Measurements from ENCODE around the gene ITGA11.

Gene ITGA11

DNA sequence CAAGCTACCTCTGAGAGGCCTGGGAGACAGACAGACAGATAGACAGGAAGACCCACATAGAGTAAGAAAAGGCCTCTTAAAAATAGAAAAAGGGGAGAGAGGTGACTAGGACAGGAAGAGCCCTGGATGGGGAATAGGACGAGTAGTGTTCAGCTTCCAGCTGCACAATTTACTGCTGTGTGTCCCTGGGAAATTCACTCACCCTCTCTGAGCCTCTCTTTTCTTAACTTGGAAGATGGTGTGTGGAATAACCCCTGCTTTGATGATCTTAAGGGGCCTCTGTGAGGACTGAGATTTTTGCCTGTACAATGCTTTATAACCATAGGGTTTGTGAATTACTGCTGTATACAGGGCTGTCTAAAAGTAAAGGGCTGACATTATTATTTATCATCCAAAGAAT lies 116.9 kb downstream of the ITGA11 start:
- H3K4me3 ChIP-seq (ENCODE audit: low read length in 2 of 2) = no peak overlapping the region

DNA sequence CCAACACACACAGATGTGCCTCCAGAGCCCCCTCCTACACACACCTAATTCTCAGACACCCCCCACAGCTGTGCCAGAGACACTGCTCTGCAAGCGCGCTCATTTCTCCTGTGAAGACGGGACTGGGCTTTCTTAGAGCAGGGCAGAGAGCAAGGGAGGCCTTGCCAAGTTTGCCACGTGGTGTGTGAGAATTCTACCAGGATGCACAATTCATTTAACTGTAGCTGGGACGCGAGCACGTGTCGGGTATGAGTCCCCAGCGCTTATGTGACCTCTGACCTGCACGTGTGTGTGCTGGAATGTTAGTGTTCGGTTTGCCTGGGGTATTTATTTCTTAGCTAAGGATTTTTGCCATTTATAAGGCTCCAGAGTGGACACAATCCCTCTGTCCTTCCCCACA lies 117.4 kb downstream of the ITGA11 start:
- H3K27me3 ChIP-seq (ENCODE audit: control insufficient read depth in 1 of 2, insufficient read depth in 2 of 2, low read length in 2 of 2) = peaks cover 0 to 2% of the 10 kb centered on the region in 2 donors
- no peak overlapping the region for H3K27ac ChIP-seq (ENCODE audit: low read length)
- no peaks in the 10 kb centered on the region for H3K9me3 ChIP-seq (ENCODE audit: control insufficient read depth in 2 of 2, low read length in 2 of 2)
- no peak overlapping the region for H3K4me3 ChIP-seq (ENCODE audit: low read length in 2 of 2)
- H3K4me1 ChIP-seq (ENCODE audit: control insufficient read depth, insufficient read depth, low read length) = peaks cover 2% of the 10 kb centered on the region
- H3K9ac ChIP-seq (ENCODE audit: low read length in 2 of 2) = no peak overlapping the region
- no peaks in the 10 kb centered on the region for H3K36me3 ChIP-seq (ENCODE audit: control insufficient read depth in 2 of 2, insufficient read depth in 2 of 2, low read length in 2 of 2)

More for the DNA sequence above, 116.9 kb downstream of the ITGA11 start:
- Histone ChIP-seq H3K27me3 (ENCODE audit: control insufficient read depth in 1 of 2, insufficient read depth in 2 of 2, low read length in 2 of 2) (peaks cover 0 to 2% of the 10 kb centered on the region in 2 donors), H3K4me1 (ENCODE audit: control insufficient read depth, insufficient read depth, low read length) (peaks cover 2% of the 10 kb centered on the region), H3K36me3 (ENCODE audit: control insufficient read depth in 2 of 2, insufficient read depth in 2 of 2, low read length in 2 of 2) (no peaks in the 10 kb centered on the region), H3K9ac (ENCODE audit: low read length in 2 of 2) (no peak overlapping the region), H3K27ac (ENCODE audit: low read length) (no peak overlapping the region), H3K9me3 (ENCODE audit: control insufficient read depth in 2 of 2, low read length in 2 of 2) (no peaks in the 10 kb centered on the region)

DNA sequence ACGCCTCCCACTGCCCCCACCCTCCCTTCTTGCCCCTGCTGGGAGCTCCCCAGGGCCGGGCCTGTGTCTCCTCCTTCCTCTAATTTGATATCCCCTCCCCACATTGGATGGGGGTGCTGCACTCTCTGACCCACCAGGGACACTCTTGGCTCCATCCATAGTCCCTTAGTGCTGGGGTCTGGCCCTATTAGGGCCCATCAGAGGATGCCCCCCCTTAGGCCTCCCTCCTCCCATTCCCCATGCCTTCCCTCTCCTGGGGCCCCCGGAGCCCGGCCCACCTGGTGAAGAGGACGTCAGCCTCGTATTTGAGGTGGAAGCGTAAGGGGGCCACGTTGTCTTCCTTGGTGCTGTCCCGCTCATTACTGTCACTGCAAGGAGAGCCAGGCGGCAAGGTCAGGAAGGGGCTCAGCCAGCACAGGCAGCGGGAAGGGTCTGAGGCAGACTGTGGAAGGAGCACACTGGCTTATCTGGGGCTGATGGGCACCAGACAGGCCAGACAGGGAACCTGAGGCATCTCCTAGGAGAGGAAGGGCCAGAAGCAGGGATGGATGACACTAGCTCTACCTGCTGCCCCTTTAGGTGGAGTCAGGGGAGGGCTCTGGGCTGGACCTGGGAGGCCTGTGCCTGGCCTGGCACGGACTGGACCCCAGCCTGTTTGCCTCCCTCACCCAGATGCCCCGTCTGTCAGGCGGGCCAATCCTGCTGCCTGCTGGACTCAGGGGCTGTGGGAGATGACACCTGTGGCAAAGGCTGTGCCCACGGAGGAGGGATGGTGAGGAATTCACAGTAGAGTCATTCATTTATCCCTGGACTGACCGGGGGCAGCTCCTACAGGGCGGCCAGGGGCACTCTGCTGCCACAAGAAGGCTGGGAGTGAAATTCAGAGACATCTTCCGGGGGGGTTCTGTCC lies 118.2 kb downstream of the ITGA11 start:
- no peak overlapping the region for H3K4me3 ChIP-seq (ENCODE audit: low read length in 2 of 2)

DNA sequence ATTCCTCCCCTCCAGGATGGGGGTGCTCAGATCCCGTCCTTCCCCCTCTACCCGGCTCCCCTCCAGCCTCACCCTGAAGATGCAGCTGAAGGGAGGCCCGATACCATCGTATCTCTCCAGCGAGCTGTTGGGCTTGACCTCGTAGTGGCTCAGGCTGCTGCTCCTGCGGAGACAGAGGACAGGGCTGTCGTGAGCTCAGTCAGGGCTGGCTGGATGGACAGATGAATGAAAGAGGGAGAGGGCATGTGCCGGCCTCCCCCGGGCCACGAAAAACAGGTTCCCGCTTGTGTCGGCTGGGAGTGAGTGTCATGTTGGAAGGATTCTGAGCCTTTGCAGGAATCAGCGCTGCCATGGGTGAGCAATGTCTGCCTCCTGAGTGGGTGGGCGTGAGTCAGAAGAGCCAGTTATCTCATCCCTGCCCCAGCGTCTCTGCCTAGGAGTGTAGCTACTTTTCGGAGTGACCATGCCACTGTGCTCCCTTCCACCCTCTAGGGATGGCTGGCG lies 119.2 kb downstream of the ITGA11 start:
- peaks cover 2% of the 10 kb centered on the region for H3K4me1 ChIP-seq (ENCODE audit: control insufficient read depth, insufficient read depth, low read length)
- H3K36me3 ChIP-seq (ENCODE audit: control insufficient read depth in 2 of 2, insufficient read depth in 2 of 2, low read length in 2 of 2) = no peaks in the 10 kb centered on the region
- no peaks in the 10 kb centered on the region for H3K9me3 ChIP-seq (ENCODE audit: control insufficient read depth in 2 of 2, low read length in 2 of 2)
- no peak overlapping the region for H3K27ac ChIP-seq (ENCODE audit: low read length)
- peaks cover 0 to 2% of the 10 kb centered on the region in 2 donors for H3K27me3 ChIP-seq (ENCODE audit: control insufficient read depth in 1 of 2, insufficient read depth in 2 of 2, low read length in 2 of 2)
- H3K4me3 ChIP-seq (ENCODE audit: low read length in 2 of 2) = no peak overlapping the region
- H3K9ac ChIP-seq (ENCODE audit: low read length in 2 of 2) = no peak overlapping the region

More for the DNA sequence above, 118.2 kb downstream of the ITGA11 start:
- Histone ChIP-seq H3K9ac (ENCODE audit: low read length in 2 of 2) (no peak overlapping the region), H3K4me1 (ENCODE audit: control insufficient read depth, insufficient read depth, low read length) (peaks cover 2% of the 10 kb centered on the region), H3K27ac (ENCODE audit: low read length) (no peak overlapping the region), H3K9me3 (ENCODE audit: control insufficient read depth in 2 of 2, low read length in 2 of 2) (no peaks in the 10 kb centered on the region), H3K36me3 (ENCODE audit: control insufficient read depth in 2 of 2, insufficient read depth in 2 of 2, low read length in 2 of 2) (no peaks in the 10 kb centered on the region), H3K27me3 (ENCODE audit: control insufficient read depth in 1 of 2, insufficient read depth in 2 of 2, low read length in 2 of 2) (peaks cover 0 to 2% of the 10 kb centered on the region in 2 donors)

DNA sequence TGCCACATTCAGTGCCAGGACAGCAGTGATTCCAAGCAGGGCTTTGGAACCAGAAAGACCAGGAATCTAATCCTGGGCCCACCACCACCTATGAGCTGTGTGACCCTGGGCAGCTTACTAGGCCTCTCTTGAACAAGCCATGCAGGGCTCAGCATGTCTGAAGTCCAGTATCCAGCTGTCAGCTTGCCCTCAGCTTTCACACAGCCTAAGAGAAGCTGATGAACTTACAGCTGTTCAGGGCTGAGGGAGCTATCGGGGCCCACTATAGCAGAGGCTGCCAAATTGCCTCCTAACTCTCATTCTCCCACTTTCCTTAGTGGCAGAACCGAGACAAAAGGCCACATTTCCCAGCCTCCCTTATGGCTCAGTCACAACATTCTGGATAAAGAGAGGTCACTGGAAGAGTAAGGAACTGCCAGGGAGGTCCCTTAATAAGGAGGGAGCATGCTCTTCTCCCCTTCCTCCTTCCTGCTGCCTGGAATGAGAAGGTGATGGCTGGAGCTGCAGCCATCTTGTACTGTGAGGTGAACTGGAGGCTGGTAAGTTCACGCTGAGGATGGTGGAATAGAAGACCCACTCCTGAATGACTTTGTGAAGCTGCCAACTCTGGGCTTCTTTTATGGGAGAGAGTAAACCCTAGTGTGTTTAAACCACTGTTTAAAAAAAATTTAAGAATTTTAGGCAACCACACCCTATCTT lies 120.0 kb downstream of the ITGA11 start:
- Histone ChIP-seq H3K4me3 (ENCODE audit: low read length in 2 of 2) (no peak overlapping the region), H3K27me3 (ENCODE audit: control insufficient read depth in 1 of 2, insufficient read depth in 2 of 2, low read length in 2 of 2) (peaks cover 0 to 2% of the 10 kb centered on the region in 2 donors), H3K4me1 (ENCODE audit: control insufficient read depth, insufficient read depth, low read length) (peaks cover 2% of the 10 kb centered on the region), H3K27ac (ENCODE audit: low read length) (no peak overlapping the region), H3K9me3 (ENCODE audit: control insufficient read depth in 2 of 2, low read length in 2 of 2) (no peaks in the 10 kb centered on the region), H3K9ac (ENCODE audit: low read length in 2 of 2) (no peak overlapping the region), H3K36me3 (ENCODE audit: control insufficient read depth in 2 of 2, insufficient read depth in 2 of 2, low read length in 2 of 2) (no peaks in the 10 kb centered on the region)

DNA sequence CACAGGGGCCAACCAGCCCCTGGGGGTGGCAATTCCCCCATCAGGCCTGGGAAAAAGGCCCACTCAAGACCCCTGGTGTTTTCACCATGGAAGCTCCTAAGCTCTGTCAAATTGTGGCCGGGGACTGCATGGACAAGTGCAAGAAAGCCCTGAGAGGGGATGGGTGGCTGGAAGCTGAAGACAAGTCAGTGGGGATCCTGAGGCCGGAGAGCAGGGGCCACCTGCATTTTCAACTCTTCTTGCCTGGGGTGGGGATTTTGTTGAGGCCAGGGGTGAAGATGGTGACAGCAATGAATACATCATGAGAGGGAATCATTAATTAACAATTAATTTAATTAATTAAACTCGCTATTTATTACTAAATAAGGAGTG lies 120.5 kb downstream of the ITGA11 start:
- no peak overlapping the region for H3K9ac ChIP-seq (ENCODE audit: low read length in 2 of 2)
- H3K36me3 ChIP-seq (ENCODE audit: control insufficient read depth in 2 of 2, insufficient read depth in 2 of 2, low read length in 2 of 2) = no peaks in the 10 kb centered on the region
- H3K4me3 ChIP-seq (ENCODE audit: low read length in 2 of 2) = no peak overlapping the region
- H3K4me1 ChIP-seq (ENCODE audit: control insufficient read depth, insufficient read depth, low read length) = peaks cover 2% of the 10 kb centered on the region
- no peak overlapping the region for H3K27ac ChIP-seq (ENCODE audit: low read length)
- H3K27me3 ChIP-seq (ENCODE audit: control insufficient read depth in 1 of 2, insufficient read depth in 2 of 2, low read length in 2 of 2) = peaks cover 0 to 2% of the 10 kb centered on the region in 2 donors
- no peaks in the 10 kb centered on the region for H3K9me3 ChIP-seq (ENCODE audit: control insufficient read depth in 2 of 2, low read length in 2 of 2)

DNA sequence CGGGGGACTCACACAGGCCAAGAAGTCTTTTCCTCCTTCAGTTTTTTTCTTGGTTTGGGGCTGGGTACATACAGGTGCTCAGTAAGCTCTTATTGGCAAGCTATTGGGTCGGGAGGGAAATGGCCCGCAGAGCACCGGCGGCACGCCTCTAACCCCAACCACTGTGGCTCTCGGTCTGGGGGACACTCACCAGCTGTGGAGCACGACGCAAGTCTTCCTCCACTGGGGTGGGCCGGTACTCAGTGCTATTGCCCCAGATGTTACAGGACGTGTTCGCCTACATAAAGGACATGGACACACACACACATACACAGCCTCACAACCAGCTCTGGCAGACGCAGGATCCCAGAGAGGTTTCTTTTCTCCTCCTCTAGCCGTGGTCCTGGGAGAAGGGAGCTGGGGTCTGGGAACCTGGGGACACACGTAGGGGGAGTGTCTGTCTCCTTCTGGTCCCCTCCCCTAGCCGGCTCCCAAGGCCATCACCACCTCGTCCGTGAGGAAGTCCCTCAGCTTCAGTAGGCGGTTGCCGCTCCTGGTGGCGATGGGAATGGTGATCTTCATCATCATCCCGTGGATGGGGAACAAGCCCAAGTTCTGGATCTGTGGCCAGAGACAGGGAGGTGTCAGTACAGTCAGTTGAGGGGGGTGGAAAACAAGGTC lies 121.0 kb downstream of the ITGA11 start:
- Histone ChIP-seq H3K4me1 (ENCODE audit: control insufficient read depth, insufficient read depth, low read length) (peaks cover 4% of the 10 kb centered on the region), H3K27ac (ENCODE audit: low read length) (no peak overlapping the region), H3K9ac (ENCODE audit: low read length in 2 of 2) (no peak overlapping the region), H3K27me3 (ENCODE audit: control insufficient read depth in 1 of 2, insufficient read depth in 2 of 2, low read length in 2 of 2) (peaks cover 0 to 2% of the 10 kb centered on the region in 2 donors), H3K9me3 (ENCODE audit: control insufficient read depth in 2 of 2, low read length in 2 of 2) (no peaks in the 10 kb centered on the region), H3K4me3 (ENCODE audit: low read length in 2 of 2) (no peak overlapping the region), H3K36me3 (ENCODE audit: control insufficient read depth in 2 of 2, insufficient read depth in 2 of 2, low read length in 2 of 2) (no peaks in the 10 kb centered on the region)

DNA sequence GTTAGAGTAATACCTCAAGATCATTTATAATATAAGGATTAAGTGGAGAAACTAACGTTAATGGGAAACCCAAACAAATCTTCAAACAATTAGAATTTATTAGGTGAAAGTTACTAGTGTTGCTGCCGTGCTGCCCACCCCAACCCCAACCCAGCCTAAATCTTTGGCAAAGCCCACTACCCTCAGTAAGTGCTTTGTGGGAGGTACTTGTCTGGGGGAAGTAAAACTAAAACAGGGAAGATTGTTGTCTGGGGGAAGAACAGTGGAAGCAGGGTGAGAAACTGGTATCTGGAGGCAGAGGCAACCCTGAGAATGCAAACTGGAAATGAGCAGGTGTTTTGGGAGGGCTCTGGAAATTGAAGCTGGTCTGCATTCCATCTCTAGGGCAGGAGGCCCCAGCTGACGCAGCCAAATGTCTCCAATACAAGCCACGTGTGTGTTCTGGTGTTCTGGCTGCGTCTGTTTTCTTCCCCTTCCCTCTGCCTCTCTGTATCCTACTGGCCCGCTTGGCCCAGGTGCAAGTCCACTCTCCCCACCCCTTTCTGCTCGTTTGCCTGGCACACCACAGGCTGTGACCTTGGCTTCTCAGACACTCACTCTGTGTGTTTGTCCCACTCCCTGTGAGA lies 121.7 kb downstream of the ITGA11 start:
- Histone ChIP-seq H3K9ac (ENCODE audit: low read length in 2 of 2) (no peak overlapping the region), H3K9me3 (ENCODE audit: control insufficient read depth in 2 of 2, low read length in 2 of 2) (no peaks in the 10 kb centered on the region), H3K27me3 (ENCODE audit: control insufficient read depth in 1 of 2, insufficient read depth in 2 of 2, low read length in 2 of 2) (peaks cover 0 to 2% of the 10 kb centered on the region in 2 donors), H3K27ac (ENCODE audit: low read length) (no peak overlapping the region), H3K4me1 (ENCODE audit: control insufficient read depth, insufficient read depth, low read length) (peaks cover 4% of the 10 kb centered on the region), H3K4me3 (ENCODE audit: low read length in 2 of 2) (no peak overlapping the region), H3K36me3 (ENCODE audit: control insufficient read depth in 2 of 2, insufficient read depth in 2 of 2, low read length in 2 of 2) (no peaks in the 10 kb centered on the region)

DNA sequence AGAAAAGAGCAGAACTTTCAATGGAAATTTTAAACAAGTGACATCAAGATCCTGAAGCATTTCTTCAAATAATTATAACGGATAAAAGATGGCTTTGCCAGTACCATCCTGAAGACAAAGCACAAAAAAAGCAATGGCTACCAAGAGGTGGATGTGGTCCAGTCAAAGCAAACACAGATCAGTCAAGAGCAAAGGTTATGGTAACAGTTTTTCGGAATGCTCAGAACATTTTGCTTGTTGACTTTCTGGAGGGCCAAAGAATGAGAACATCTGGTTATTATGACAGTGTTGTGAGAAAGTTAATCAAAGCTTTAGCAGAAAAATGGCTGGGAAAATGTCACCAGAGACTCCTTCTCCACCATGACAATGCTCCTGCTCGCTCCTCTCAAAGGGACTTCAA lies 122.9 kb downstream of the ITGA11 start:
- Histone ChIP-seq H3K36me3 (ENCODE audit: control insufficient read depth in 2 of 2, insufficient read depth in 2 of 2, low read length in 2 of 2) (peaks cover 0 to 2% of the 10 kb centered on the region in 2 donors), H3K27me3 (ENCODE audit: control insufficient read depth in 1 of 2, insufficient read depth in 2 of 2, low read length in 2 of 2) (peaks cover 0 to 2% of the 10 kb centered on the region in 2 donors), H3K4me1 (ENCODE audit: control insufficient read depth, insufficient read depth, low read length) (peaks cover 4% of the 10 kb centered on the region), H3K27ac (ENCODE audit: low read length) (no peak overlapping the region), H3K9me3 (ENCODE audit: control insufficient read depth in 2 of 2, low read length in 2 of 2) (no peaks in the 10 kb centered on the region), H3K9ac (ENCODE audit: low read length in 2 of 2) (no peak overlapping the region), H3K4me3 (ENCODE audit: low read length in 2 of 2) (no peak overlapping the region)
